ENCODE results near the gene ABI1. TPM values are rescaled to one million over a fixed set of nuclear protein-coding genes. Genes with fewer than 3 reads are reported as not detected.
A peak's percentile ranks its signal among the peaks of the same experiment; 100 is the strongest.
"Not testable (repeated sequence)": the region's sequence is repeated elsewhere in the genome, so short reads cannot be mapped to it uniquely, and the experiment has no call there.

The ABI1 gene
- total RNA-seq, 2 donors from 2014 or later: 40.6 to 42.2 TPM

DNA sequence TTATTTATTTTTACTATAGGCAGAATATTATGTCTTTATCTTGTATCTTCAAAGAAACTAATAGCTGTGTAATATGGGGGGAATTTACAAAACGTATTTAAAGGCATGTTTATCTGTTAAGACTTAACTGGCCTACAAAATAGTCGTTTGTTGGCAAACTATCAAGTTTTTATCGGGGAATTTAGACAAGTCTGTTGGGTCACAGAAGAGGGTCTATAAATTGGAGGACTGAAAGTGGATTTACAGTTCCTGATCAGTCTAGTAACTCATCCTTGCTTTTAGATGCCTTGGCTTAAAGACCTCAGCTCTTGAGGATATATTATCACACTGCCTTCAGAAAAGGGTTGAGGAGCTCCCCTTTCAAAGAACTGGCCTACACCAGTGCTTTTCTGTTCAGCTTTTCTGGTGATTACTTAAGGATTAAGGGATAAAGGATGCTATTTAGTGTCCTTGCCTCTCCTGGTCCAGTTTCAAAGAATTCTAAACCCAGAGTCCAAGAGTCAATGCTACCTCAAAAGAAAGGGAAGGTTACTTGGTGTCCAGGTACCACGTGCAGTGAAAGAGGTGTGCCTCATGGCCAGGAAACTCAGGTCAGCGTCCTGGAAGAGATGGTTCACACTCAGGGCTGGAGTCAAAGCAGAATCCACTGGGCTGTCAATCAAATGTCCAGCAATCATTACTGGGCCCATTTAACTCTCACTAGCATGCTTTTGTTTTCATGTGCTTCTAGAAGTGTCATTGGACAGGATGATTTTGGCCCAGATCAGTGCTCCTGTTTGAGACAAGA lies 42.9 kb upstream of the ABI1 start:
- Histone ChIP-seq H3K27me3 (ENCODE audit: control insufficient read depth, insufficient read depth, low read length, poor library complexity, severe bottlenecking) (no peaks in the 10 kb centered on the region), H3K4me3 (ENCODE audit: low read length) (no peak overlapping the region), H3K27ac (ENCODE audit: low read depth, low read length) (no peak overlapping the region), H3K9ac (ENCODE audit: extremely low read depth, low read length, poor library complexity, severe bottlenecking) (no peak overlapping the region), H3K36me3 (ENCODE audit: control insufficient read depth, insufficient read depth, low read length) (no peaks in the 10 kb centered on the region), H3K9me3 (ENCODE audit: control insufficient read depth, low read length) (no peaks in the 10 kb centered on the region), H3K4me1 (ENCODE audit: control insufficient read depth, insufficient read depth, low read length) (no peaks in the 10 kb centered on the region)
- Mint-ChIP-seq H3K27me3 (ENCODE audit: insufficient read depth) (no peaks in the 10 kb centered on the region), H3K4me3 (no peak overlapping the region), H3K27ac (no peak overlapping the region), H3K9me3 (peaks cover 13% of the 10 kb centered on the region), H3K4me1 (no peaks in the 10 kb centered on the region), H3K36me3 (ENCODE audit: low read depth) (no peaks in the 10 kb centered on the region)
- no peak for TF ChIP-seq CTCF (conservative IDR thresholded peaks at IDR 0.05)
- 70 to 73% methylated on average over 5 of the region's 5 CpGs for WGBS, 2 experiments (ENCODE audit: insufficient coverage in 1 of 2, insufficient read length in 1 of 2)
- DNase-seq: no peak

DNA sequence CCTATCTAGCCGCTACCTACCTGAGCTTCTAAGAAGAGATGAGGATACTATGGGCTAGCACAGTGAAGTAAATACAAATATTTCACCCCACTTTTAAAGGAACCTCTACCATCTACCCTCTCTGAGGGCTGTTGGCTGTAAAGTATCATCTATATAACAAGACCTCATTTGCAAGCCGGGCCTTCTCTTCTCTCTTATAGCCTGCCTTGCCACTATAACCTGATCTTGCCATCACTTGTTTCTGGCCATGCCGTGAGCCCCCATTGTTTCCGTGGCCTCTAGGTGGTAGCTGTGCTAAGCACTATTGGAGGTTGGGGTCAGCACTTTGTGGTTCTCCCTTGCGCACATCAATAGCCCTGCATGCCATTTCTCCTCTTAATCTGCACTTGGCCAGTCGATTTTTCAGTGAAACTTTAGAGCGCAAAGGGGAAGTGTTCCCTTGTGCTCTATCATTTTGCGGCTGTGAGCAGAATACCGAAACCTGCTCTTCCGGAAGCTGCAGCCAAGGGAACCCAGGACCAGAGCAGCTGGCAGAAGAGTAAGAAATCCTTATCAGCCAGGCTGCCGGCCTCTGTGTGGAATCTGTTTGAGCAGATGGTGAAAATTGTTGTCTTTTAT lies 31.7 kb upstream of the ABI1 start:
- H3K4me3 Mint-ChIP-seq; H3K9me3 Mint-ChIP-seq; H3K4me1 Mint-ChIP-seq; H3K4me3 ChIP-seq (ENCODE audit: low read length); H3K9ac ChIP-seq (ENCODE audit: extremely low read depth, low read length, poor library complexity, severe bottlenecking); DNase-seq; H3K27me3 ChIP-seq (ENCODE audit: control insufficient read depth, insufficient read depth, low read length, poor library complexity, severe bottlenecking); H3K27ac Mint-ChIP-seq; H3K36me3 Mint-ChIP-seq (ENCODE audit: low read depth); H3K27ac ChIP-seq (ENCODE audit: low read depth, low read length); H3K9me3 ChIP-seq (ENCODE audit: control insufficient read depth, low read length); H3K36me3 ChIP-seq (ENCODE audit: control insufficient read depth, insufficient read depth, low read length); H3K27me3 Mint-ChIP-seq (ENCODE audit: insufficient read depth); H3K4me1 ChIP-seq (ENCODE audit: control insufficient read depth, insufficient read depth, low read length): not testable (repeated sequence)
- WGBS, 2 experiments (ENCODE audit: insufficient coverage in 1 of 2, insufficient read length in 1 of 2): 67 to 74% methylated on average over 3 to 6 of the region's 11 CpGs

- H3K27ac Mint-ChIP-seq: no peak overlapping the region
- H3K27me3 ChIP-seq (ENCODE audit: control insufficient read depth, insufficient read depth, low read length, poor library complexity, severe bottlenecking): no peaks in the 10 kb centered on the region
- H3K27ac ChIP-seq (ENCODE audit: low read depth, low read length): no peak overlapping the region
- H3K36me3 Mint-ChIP-seq (ENCODE audit: low read depth): no peaks in the 10 kb centered on the region
- TF ChIP-seq CTCF (conservative IDR thresholded peaks at IDR 0.05): peak; percentile 86
- no peaks in the 10 kb centered on the region for H3K4me1 ChIP-seq (ENCODE audit: control insufficient read depth, insufficient read depth, low read length)
- peak; percentile 89 for DNase-seq
- H3K4me1 Mint-ChIP-seq: no peaks in the 10 kb centered on the region
- no peak overlapping the region for H3K9ac ChIP-seq (ENCODE audit: extremely low read depth, low read length, poor library complexity, severe bottlenecking)
- H3K36me3 ChIP-seq (ENCODE audit: control insufficient read depth, insufficient read depth, low read length): no peaks in the 10 kb centered on the region
- H3K4me3 ChIP-seq (ENCODE audit: low read length): no peak overlapping the region
- H3K9me3 Mint-ChIP-seq: peaks cover 9% of the 10 kb centered on the region
- no peaks in the 10 kb centered on the region for H3K27me3 Mint-ChIP-seq (ENCODE audit: insufficient read depth)
- H3K4me3 Mint-ChIP-seq: no peak overlapping the region
- WGBS, 2 experiments (ENCODE audit: insufficient coverage in 1 of 2, insufficient read length in 1 of 2): 83 to 100% methylated on average over 1 to 5 of the region's 5 CpGs
- H3K9me3 ChIP-seq (ENCODE audit: control insufficient read depth, low read length): no peaks in the 10 kb centered on the region
Measured at GRCh38 chr10:26890956-26891355, 30.2 kb upstream of the ABI1 start.

All from endodermal cell (in vitro differentiated cells).